Activated CD4-positive, alpha-beta T cell treated with anti-CD3 and anti-CD28 coated beads, Interleukin-2, Interleukin-6, amounts not matched to agents 100 ng/mL and 50 ng/mL, durations not matched to agents 16 hours and 8 hours (primary cell): ENCODE measurements around the gene KLHL42.
A peak's percentile ranks its signal among the peaks of the same experiment; 100 is the strongest.
"Not testable (repeated sequence)": the region's sequence is repeated elsewhere in the genome, so short reads cannot be mapped to it uniquely, and the experiment has no call there.

Experiments used
- DNase-seq: peaks from one replicate; pipeline ENCODE4 v3.0.0-alpha.2; 2020

The KLHL42 gene, protein sequence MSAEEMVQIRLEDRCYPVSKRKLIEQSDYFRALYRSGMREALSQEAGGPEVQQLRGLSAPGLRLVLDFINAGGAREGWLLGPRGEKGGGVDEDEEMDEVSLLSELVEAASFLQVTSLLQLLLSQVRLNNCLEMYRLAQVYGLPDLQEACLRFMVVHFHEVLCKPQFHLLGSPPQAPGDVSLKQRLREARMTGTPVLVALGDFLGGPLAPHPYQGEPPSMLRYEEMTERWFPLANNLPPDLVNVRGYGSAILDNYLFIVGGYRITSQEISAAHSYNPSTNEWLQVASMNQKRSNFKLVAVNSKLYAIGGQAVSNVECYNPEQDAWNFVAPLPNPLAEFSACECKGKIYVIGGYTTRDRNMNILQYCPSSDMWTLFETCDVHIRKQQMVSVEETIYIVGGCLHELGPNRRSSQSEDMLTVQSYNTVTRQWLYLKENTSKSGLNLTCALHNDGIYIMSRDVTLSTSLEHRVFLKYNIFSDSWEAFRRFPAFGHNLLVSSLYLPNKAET

DNA sequence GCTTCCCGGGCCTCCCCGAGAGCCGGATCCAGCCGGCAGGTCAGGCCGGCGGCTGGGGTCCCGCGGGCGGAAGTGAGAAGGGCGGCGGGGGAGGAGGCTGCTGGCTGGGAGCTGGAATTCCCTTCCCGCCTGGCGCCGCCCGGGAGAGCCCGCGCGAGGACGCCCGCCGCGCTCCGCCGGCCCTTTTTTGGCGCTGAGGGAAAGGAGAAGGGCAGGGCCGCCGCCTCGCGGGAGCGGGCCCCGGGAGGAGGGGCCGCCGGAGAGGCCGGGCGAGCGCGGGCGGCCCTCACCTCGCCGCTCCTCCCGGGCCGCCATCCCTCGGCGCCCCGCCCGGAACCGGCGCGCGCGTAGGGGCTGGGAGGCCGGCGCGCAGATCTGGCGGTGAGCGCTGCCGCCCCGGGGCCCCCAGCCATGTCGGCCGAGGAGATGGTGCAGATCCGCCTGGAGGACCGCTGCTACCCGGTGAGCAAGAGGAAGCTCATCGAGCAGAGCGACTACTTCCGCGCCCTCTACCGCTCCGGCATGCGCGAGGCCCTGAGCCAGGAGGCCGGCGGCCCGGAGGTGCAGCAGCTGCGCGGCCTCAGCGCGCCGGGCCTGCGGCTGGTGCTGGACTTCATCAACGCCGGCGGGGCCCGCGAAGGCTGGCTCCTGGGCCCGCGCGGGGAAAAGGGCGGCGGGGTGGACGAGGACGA, at the start of gene KLHL42, which contains the start of gene MANSC4:
KLHL42 (plus strand) TSS at position 314 of the 692 bp plus-strand sequence; CDS start at position 412, 98 bp downstream.
MANSC4 (minus strand) TSS at position 317 of the 692 bp plus-strand sequence. CDS start 8,960 bp downstream, outside the sequence.
- peak; percentile 72 for DNase-seq

- DNase-seq, result peak; percentile 25
Measured at GRCh38 chr12:27732281-27732680, 47.8 kb upstream of the KLHL42 start.

DNA sequence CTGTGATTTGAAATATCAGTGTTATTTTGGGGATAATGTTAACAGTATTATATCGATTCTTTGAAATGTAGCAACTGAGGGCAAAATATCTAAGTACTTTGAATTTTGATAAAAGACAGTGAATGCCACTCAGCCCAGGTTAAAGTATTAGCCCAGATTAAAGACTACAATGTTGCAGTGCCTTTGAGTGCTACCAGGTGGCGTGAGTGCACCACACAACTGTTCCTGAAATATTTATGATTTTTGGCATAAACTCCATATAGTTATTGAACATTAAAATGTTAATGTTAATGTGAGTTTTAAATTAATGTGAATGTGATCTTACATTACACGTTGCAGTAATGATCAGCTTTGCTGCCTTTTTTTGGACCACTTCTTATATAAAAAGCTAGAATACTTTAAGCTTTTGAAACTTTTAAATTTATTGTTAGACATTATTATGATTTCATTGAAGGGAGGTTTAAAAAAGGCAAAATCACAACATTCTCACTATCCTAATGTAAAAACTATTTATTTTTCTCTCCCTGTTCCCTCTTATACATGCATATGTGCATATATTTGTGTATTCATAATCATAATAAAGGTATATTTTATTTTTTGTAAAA, 46.9 kb upstream of the KLHL42 start:
- peak; percentile 46 for DNase-seq

DNA sequence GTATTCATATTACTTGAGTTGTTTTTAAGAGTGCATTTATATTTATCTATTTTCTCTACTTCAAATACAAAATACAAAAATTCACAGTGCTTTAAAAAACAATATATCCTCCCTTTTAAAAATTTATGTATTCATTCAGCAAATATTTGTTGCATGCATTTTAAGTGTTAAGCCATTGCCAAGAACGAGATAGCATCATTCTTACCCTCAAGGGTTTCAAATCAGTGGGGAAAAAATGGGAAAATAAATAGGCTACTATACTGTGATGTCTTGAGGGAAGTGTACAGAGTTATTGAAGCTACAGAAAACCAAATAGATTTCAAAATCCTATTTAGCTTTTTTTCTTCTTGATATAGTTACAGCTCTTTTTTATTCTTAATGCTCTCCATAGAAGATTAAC, 46.2 kb upstream of the KLHL42 start:
- no peak for DNase-seq

DNA sequence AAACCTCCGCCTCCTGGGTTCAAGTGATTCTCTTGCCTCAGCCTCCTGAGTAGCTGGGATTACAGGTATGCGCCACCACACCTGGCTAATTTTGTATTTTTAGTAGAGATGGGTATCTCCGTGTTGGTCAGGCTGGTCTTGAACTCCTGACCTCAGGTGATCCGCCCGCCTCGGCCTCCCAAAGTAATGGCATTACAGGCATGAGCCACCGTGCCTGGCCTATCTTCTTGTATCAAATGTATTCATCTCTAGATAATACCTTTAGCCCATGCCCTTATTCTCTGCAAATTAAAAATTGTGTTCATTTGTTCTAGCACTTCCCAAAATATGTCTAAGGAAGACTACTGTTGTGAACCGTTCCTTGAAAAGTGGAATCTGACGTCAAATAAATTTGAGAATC, 45.7 kb upstream of the KLHL42 start:
- DNase-seq, result not testable (repeated sequence)

GRCh38 chr12:27743601-27744000, 36.4 kb upstream of the KLHL42 start:
- no peak for DNase-seq

DNA sequence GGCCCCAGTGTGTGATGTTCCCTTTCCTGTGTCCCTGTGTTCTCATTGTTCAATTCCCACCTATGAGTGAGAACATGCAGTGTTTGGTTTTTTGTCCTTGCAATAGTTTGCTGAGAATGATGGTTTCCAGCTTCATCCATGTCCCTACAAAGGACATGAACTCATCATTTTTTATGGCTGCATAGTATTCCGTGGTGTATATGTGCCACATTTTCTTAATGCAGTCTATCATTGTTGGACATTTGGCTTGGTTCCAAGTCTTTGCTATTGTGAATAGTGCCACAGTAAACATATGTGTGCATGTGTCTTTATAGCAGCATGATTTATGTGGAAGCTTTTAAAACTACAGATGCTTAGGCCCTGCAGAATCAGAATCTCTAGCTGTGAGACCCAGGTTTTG, 34.3 kb upstream of the KLHL42 start:
- DNase-seq, result not testable (repeated sequence)

GRCh38 chr12:27747111-27747820, 32.8 kb upstream of the KLHL42 start:
- no peak for DNase-seq

DNA sequence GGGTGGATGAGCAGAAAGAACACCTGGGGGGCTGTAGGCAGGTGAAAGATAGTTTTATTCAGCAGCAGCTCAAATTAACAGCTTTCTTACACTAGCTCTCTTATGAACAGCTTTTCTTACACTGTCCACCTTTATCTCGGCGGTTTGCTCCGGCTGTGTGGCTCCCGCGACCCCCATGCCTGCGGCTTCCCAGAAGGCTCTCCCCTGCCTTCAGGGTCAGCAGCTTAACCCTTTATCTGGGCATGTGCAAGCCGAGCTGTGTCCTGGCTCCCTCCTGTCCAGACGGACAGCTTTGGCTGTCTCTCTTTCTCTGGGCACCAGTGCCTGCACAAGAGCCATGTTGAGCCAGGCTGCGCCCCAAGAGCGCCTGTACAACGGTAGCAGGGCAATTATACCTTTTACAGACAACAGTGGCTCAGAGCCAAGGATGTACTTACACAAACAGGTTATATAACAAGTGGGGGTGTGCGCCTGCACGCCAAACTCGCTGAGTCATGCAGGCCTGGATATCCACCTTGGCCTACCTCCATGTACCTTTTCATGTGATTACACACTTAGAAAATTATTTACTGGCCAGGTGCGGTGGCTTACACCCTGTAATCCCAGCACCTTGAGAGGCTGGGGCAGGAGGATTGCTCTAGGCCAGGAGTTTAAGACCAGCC, 28.5 kb upstream of the KLHL42 start:
- DNase-seq, result no peak

DNA sequence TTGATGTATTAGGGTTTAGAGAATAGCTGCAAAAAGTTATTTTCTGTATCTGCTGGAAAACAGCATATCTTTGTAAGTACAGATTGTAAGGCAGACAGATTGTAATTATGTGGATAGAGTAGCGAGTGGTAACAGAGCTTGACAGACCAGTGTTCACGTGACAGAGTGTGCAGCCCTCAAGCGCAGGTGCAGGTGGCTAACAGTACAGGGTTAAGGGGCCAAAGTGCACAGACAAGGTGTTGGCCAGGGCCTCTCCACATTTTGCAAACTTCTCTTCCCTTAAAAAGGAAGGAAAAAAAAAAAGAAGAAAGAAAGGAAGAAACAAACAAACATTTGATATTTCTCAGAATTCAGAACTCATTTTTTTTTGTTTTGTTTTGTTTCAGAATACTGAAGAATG, 25.2 kb upstream of the KLHL42 start:
- DNase-seq, result no peak

DNA sequence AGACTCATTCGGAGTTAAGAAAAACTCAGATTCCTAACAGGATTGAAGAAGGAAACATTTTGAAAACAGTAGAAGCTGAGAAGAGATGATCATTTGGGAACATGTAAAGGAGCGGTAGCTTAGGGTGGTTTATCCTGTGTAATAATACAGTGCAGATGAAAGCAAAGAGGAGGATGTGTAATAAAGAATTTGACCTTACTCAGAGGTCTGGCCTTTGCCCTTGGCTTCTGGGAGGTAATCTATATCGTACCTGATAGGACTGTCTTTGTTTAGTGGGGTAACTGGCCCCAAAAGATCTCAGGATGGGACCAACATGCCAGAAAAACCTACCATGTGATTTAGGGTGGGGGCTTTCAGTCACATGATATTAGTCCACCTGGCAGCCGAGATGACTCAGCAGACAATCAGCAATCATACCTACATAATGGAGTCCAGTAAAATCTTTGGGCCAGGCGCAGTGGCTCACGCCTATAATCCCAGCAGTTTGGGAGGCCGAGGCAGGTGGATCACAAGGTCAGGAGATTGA, 23.3 kb upstream of the KLHL42 start:
- DNase-seq, result no peak

DNA sequence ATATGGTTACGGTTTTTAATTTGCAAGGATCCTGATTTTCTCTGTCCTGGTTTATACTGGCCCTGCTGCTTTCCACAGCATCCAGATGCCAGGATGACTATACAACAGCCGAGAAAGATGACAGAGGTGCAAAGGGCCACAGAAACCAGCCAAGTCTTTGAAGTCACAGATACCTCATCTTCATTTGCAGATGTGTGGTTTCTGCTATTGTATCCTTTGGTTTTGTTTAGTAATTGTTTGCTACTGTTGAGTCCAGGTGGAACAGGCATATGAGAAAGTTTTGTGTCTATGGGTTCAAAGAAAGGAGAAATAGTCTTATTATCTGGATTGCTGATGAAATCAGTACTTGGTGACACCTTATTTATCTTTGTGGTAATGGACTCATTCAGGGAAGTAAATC, 17.3 kb upstream of the KLHL42 start:
- DNase-seq, result peak; percentile 61

DNA sequence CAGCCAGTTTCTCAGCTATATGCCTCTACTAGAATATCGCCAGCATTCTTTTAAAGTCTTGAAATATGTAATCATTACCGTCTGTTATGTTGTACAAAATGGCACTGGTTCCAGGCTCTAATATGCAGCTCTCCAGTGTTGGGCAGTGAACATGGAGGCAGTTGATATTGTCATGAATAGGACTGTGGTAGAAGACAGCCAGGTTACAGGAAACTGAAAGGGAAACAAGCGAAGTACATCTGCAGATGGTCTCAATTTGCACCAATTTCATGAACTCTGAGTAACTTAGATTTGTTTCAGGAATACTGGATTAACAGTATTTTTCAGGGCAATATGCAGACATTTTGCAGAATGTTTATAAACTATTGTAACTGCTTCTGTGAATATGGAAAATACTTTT, 13.4 kb upstream of the KLHL42 start:
- no peak for DNase-seq

- DNase-seq, result no peak
Measured at GRCh38 chr12:27769142-27769673, 10.8 kb upstream of the KLHL42 start.

DNA sequence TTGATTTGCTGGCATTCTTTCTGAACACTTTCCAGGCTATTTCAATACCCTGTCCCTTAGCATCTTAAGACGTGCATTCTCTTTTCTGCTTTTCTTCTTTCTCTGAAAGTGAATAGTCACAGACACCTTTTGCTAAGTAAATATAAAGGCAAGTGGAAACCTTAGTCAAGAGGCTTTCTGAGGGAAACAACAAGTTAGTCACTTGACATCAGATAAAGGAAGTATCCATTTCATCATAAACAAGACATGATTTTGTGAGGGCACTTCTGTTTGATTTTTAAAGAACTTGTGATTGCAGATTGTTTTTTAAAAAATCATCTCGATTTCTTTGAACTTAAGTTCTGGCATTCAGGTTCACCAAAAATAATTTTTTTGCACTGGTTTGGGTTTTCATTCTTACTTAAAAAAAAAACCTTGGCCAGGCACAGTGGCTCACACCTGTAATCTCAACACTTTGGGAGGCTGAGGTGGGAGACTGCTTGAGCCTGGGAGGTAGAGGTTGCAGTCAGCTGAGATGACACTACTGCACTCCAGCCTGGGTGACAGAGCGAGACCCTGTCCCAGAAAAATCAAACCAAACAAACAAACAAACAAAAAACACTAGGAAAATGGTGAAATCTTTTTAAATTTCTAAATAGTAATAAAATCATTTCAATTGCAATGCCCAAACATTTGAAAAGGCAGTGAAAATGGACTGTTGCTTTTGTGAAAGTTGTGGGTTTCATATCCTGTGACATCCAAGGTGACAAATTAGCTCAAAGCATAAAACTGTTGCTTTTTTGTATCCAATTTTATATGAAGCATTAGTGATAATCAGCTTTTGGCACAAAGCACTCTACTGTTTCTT, 8.3 kb upstream of the KLHL42 start:
- DNase-seq, result no peak

DNA sequence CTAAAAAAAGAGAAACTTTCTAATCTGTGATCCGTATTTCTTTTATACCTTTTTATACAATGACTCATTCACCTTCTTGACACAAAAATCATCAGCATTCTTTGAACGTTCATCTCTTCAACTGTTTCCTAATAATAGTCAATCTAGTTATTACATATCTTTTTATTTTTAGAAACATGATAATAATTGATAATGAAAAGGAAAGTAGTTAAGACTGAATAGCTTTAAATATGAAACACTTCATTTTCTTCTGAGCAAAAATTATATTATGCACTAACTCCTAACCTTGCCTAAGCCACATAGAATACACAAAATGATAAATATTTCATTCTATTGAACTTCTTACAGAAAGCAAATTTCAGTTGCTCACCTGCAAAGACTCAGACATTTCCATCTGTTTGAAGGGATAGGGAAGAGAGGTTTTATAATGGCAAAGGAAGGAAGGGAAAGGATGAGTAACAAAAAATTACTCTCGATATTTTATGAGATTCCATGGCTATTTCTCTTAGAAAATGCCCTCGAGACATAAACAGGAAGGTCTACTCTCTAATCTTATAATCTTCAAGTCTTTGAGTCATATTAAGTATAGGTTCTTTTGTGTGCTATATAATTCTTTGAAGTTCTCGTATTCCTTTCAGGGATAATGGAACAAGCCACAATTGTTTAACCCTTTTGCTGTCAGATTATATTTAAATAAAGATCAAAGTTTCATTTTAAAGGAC, 7.5 kb upstream of the KLHL42 start:
- DNase-seq, result no peak

- DNase-seq, result no peak
Measured at GRCh38 chr12:27777141-27777540, 2.9 kb upstream of the KLHL42 start.

GRCh38 chr12:27778206-27778605, 1.8 kb upstream of the KLHL42 start:
- no peak for DNase-seq

- DNase-seq, result no peak
Measured at GRCh38 chr12:27779416-27779919, 565 bp upstream of the KLHL42 start.
